GM12891 (cell line): ENCODE results near the gene TRIM36.

Experiments used
- PAX5 ChIP-seq: IDR thresholded peaks from 2 replicates; pipeline ENCODE4 v1.6.1; 2011; ENCODE audit warnings: low read length, moderate library complexity, mild to moderate bottlenecking; ENCODE audit not compliant: insufficient read depth, severe bottlenecking
- POLR2A ChIP-seq: IDR thresholded peaks from 2 replicates; pipeline ENCODE4 v1.6.1; 2011; ENCODE audit warnings: low read depth, low read length, control low read depth
- POU2F2 ChIP-seq: IDR thresholded peaks from 2 replicates; pipeline ENCODE4 v1.6.1; 2011; ENCODE audit warnings: low read depth, mild to moderate bottlenecking, control low read depth, low read length, moderate library complexity
- SPI1 ChIP-seq: IDR thresholded peaks from 2 replicates; pipeline ENCODE4 v1.6.1; 2011; ENCODE audit warnings: low read depth, low read length, control low read depth
- TAF1 ChIP-seq: IDR thresholded peaks from 2 replicates; pipeline ENCODE4 v1.6.1; 2011; ENCODE audit warnings: low read depth, low read length, control low read depth

DNA sequence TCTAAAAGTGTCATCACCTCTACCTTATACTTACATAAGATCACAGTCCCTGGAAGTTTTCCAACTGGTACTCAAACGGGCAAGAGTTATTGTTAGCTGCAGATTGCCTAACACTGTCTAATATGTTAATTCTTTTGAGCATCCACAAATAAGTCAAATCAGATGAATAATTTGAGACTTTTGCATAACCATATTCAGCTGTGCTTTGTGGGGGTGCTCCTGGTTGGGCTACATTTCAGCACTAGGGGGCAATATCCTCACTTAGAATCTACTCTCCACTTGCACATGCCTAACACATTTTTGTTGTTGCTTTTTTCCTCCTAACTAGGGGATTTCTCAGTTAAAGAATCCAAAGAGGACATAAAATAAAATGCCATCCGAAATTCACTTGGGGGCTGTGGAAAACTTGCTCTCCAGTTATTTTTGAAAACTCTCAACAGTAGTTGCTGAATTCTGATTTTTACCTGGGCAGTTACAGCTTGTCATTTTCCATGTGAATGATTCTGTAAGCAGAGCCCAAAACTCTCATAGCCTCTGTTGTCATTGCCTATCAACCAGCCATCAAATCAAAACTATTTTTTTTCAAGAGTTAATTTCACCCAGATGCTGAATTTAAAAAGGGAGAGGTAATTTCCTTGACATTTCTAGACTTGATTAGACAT, 71.5 kb downstream of the TRIM36 start:
- TF ChIP-seq POLR2A (no peak), TAF1 (no peak), PAX5 (no peak), SPI1 (no peak), POU2F2 (no peak)
